Mesothelial cell of epicardium (in vitro differentiated cells): ENCODE results near the gene SDR39U1. TPM values are rescaled to one million over a fixed set of nuclear protein-coding genes. Genes with fewer than 3 reads are reported as not detected.

Experiments
- DNase-seq, 2 experiments: peaks; one replicate each; pipeline ENCODE4 v3.0.0; 2021; ENCODE audit warnings: low spot score in 2 of 2; ENCODE audit not compliant: unreplicated experiment in 2 of 2
- H3K27ac Mint-ChIP-seq: 2 replicates; pipeline ENCODE4 v1.8.0; 2021; ENCODE audit warnings: mixed read lengths
- H3K27me3 Mint-ChIP-seq: 2 replicates; pipeline ENCODE4 v1.8.0; 2021; ENCODE audit warnings: low read depth, mixed read lengths
- H3K36me3 Mint-ChIP-seq: 2 replicates; pipeline ENCODE4 v1.8.0; 2021; ENCODE audit warnings: mixed read lengths
- H3K4me1 Mint-ChIP-seq: 2 replicates; pipeline ENCODE4 v1.8.0; 2021; ENCODE audit warnings: mixed read lengths
- H3K4me3 Mint-ChIP-seq: 2 replicates; pipeline ENCODE4 v1.8.0; 2021; ENCODE audit warnings: mild to moderate bottlenecking, moderate library complexity, mixed read lengths
- H3K9me3 Mint-ChIP-seq: 2 replicates; pipeline ENCODE4 v1.8.0; 2021; ENCODE audit warnings: mixed read lengths
- CTCF ChIP-seq: fragments of 200-600 bp; sonication (generic); IDR thresholded peaks from one replicate; pipeline ENCODE4 v1.5.0; 2021; ENCODE audit warnings: antibody characterized with exemption; ENCODE audit not compliant: unreplicated experiment
- total RNA-seq: library from RNA; stranded (reverse); gene quantifications from 3 replicates; pipeline ENCODE4 v1.2.1, GENCODE V29; 2021

Gene SDR39U1
- total RNA-seq, 1 donor from 2014 or later: 69.3 TPM

GRCh38 chr14:24428628-24429394 is 13.8 kb downstream of the SDR39U1 start:
- Mint-ChIP-seq H3K27ac (peak overlapping the region; percentile 98), H3K9me3 (no peaks in the 10 kb centered on the region), H3K36me3 (peaks cover 10% of the 10 kb centered on the region), H3K27me3 (no peaks in the 10 kb centered on the region), H3K4me1 (peaks cover 52% of the 10 kb centered on the region), H3K4me3 (peak overlapping the region; percentile 77)
- no peak for DNase-seq
- no peak for TF ChIP-seq CTCF

GRCh38 chr14:24427537-24428508 is 14.8 kb downstream of the SDR39U1 start:
- Mint-ChIP-seq H3K4me3 (no peak overlapping the region), H3K9me3 (no peaks in the 10 kb centered on the region), H3K4me1 (peaks cover 46% of the 10 kb centered on the region), H3K27me3 (no peaks in the 10 kb centered on the region), H3K27ac (peak overlapping the region; percentile 50), H3K36me3 (peaks cover 5% of the 10 kb centered on the region)
- DNase-seq: no peak
- no peak for TF ChIP-seq CTCF

- H3K27me3 Mint-ChIP-seq: no peaks in the 10 kb centered on the region
- no peak for TF ChIP-seq CTCF
- peaks cover 4% of the 10 kb centered on the region for H3K36me3 Mint-ChIP-seq
- H3K27ac Mint-ChIP-seq: peak overlapping the region; percentile 8
- DNase-seq: no peak
- peaks cover 45% of the 10 kb centered on the region for H3K4me1 Mint-ChIP-seq
- no peaks in the 10 kb centered on the region for H3K9me3 Mint-ChIP-seq
- no peak overlapping the region for H3K4me3 Mint-ChIP-seq
These were observed 15.6 kb downstream of the SDR39U1 start for GRCh38 chr14:24426912-24427536.

- Mint-ChIP-seq H3K4me3 (no peak overlapping the region), H3K36me3 (no peaks in the 10 kb centered on the region), H3K9me3 (no peaks in the 10 kb centered on the region), H3K27ac (peak overlapping the region; percentile 43), H3K27me3 (no peaks in the 10 kb centered on the region), H3K4me1 (peaks cover 39% of the 10 kb centered on the region)
- DNase-seq: no peak
- no peak for TF ChIP-seq CTCF
These were observed 16.2 kb downstream of the SDR39U1 start for GRCh38 chr14:24426150-24426911.

GRCh38 chr14:24425704-24426103 is 16.9 kb downstream of the SDR39U1 start:
- Mint-ChIP-seq H3K36me3 (no peaks in the 10 kb centered on the region), H3K27me3 (no peaks in the 10 kb centered on the region)

More at GRCh38 chr14:24425704-24426103, 16.9 kb downstream of the SDR39U1 start:
- Mint-ChIP-seq H3K27ac (peak overlapping the region; percentile 43), H3K4me1 (peaks cover 32% of the 10 kb centered on the region), H3K4me3 (no peak overlapping the region), H3K9me3 (no peaks in the 10 kb centered on the region)
- TF ChIP-seq CTCF: no peak
- no peak for DNase-seq
